NCI-H748 treated with DMSO at 0.1 percent for 48 hours (cell line): ENCODE data around the gene PHC1.
"Not testable (repeated sequence)": the region's sequence is repeated elsewhere in the genome, so short reads cannot be mapped to it uniquely, and the experiment has no call there.

Source experiments
- DNase-seq: peaks from one replicate; lab custom pipeline; 2025; lab: John Stamatoyannopoulos, UW

The PHC1 gene

GRCh38 chr12:8914033-8914715, at the start of gene PHC1:
PHC1 (plus strand) TSS chr12:8914509; CDS start chr12:8917678, 3,169 bp downstream.
- DNase-seq, result peak; percentile 38

- DNase-seq, result no peak
Measured at GRCh38 chr12:8866429-8866828, 47.9 kb upstream of the PHC1 start.

DNA sequence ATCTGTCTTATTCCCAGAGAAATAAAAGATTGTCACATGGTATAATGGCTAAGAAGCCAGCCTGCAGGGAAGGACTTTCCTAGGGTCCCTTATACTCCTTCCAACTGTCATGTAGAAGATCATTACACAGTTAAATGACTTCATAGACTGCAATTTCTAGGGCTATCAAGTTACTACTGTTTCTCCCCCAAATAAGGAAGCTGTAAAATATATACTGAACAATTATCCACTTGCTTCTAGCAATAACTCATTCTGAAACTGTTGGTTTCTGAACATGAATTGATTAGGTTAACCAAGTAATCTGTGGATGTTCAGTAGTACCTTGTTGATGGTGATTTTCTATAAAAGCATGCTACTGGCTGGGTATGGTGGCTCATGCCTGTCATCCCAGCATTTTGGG, 47.3 kb upstream of the PHC1 start:
- DNase-seq, result no peak

GRCh38 chr12:8867786-8868185, 46.5 kb upstream of the PHC1 start:
- no peak for DNase-seq

- no peak for DNase-seq
Measured at GRCh38 chr12:8870586-8870985, 43.7 kb upstream of the PHC1 start.

DNA sequence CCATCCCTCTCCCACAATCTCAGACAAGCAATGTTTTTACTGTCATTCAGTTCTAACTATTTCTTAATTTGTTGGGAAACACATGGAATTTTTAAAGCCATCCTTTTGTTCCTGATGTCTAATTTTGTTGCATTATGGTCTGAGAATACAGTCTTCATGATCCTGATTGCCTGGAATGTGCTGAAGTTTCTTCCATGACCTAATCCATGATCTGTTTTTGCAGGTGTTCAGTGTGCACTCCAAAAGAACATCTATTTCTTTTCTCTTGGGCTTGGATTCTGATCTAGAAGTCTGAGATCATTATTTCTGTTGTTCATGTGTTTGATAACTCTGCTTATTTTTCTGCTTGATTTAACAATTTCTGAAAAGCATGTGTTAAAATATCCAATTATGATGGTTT, 43.2 kb upstream of the PHC1 start:
- no peak for DNase-seq

GRCh38 chr12:8876887-8877286, 37.4 kb upstream of the PHC1 start:
- no peak for DNase-seq

DNA sequence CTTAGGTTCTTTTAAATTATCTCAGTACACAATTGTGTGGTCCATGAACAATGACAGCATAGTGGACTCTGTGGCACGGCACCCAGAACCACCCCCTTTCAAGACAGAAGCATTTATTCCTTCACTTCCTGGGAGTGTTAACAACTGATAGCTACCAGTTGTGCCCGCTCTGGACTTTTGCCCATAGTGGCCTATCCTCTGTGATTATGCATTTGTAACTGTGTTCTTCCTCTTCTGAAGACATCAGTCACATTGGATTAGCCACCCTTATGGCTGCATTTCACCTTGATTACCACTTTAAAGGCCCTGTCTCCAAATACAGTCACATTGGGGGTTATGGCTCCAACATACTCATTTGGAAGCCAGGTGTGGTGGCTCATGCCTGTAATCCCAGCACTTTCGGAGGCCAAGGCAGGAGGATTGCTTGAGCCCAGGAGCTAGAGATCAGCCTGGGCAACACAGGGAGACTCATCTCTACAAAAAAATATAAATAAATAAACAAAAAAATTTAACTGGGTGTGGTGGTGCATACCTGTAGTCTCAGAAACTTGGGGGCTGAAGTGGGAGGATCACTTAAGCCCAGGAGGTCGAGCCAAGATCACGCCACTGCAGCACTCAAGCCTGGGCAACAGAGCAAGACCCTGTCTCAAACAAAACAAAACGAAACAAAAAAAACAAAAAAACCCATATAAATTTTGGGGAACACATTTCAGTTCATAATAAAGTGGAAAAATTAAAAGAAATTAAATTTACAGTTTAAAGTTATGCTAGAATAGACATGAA, 27.6 kb upstream of the PHC1 start:
- DNase-seq, result no peak

- no peak for DNase-seq
Measured at GRCh38 chr12:8887285-8887715, 27.0 kb upstream of the PHC1 start.

- no peak for DNase-seq
Measured at GRCh38 chr12:8890313-8891085, 23.8 kb upstream of the PHC1 start.

DNA sequence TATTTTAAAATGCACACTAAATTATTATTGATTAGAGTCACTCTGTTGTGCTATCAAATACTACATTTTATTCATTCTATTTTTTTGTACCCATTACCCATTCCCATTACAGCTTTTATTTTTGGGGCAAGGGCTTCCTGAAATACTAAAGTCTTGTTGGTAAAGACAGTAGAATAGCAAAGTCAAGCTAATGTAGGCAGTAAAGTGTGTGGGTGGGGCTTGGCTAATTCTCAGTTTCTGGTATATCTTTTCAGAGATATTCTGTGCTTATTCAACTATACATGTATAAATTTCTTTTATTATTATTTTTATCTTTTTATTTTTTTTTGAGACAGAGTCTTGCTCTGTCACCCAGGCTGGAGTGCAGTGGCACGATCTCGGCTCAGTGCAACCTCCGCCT, 22.3 kb upstream of the PHC1 start:
- no peak for DNase-seq

DNA sequence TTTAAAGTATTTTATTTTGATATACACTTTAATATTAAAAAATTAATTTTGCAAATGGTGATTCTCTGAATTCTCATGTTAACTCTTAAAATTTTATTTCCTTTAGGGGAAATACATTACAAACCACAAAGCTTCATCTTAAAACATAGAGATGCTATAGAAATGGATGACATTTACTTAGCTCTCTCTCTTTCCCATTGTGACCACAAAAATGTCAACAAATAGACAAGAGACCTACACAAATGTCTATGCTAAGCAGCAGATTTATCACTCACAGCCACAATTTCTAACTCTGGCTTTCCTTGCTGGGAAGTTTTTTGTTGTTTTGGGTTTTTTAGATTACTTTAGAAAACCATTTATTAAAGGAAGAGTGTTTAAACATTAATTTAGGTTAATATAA, 19.9 kb upstream of the PHC1 start:
- DNase-seq, result no peak

DNA sequence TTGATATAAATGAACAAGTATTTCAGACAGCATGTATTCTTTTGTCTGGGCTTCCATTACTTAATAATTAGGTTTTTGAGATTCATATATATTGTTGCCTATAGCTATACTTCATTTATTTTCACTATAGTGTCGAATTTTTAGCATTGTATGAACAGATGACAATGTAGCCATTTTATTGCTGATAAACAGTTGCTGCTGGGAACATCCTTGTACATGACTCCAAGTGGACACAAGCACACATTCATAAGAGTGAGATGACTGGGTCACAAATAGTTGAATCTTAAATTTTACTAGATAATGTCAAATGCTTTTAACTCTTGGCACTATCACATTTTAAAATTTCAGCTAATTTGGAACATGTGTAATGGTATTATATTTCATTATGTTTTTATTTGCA, 19.3 kb upstream of the PHC1 start:
- DNase-seq, result no peak

DNA sequence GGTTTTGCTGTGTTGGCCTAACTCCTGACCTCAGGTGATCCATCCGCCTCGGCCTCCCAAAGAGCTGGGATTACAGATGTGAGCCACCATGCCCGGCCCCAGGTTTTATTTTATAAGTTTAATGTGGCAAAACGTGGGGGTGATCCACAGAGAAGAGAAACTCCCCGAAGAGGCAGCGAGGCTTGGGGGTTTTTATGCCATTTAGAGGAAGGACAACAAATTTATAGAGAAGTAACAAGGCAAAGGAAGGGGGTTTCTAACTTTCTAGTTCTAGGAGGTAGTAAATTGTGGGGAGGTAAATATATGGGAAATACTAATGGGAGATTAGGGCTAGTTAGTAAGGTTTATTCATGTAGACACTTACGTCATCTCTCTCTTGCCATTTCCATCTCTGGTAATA, 17.2 kb upstream of the PHC1 start:
- no peak for DNase-seq

GRCh38 chr12:8899830-8900229, 14.5 kb upstream of the PHC1 start:
- DNase-seq, result no peak

DNA sequence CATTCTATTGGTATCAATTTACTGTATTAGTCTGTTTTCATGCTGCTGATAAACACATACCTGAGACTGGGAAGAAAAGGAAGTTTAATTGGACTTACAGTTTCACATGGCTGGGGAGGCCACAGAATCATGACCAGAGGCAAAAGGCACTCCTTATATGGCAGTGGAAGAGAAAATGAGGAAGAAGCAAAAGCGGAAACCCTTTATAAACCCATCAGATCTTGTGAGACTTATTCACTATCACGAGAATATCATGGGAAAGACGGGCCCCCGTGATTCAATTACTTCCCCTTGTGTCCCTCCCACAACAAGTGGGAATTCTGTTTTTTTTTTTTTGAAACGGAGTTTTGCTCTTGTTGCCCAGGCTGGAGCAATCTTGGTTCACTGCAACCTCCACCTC, 11.6 kb upstream of the PHC1 start:
- DNase-seq, result not testable (repeated sequence)

DNA sequence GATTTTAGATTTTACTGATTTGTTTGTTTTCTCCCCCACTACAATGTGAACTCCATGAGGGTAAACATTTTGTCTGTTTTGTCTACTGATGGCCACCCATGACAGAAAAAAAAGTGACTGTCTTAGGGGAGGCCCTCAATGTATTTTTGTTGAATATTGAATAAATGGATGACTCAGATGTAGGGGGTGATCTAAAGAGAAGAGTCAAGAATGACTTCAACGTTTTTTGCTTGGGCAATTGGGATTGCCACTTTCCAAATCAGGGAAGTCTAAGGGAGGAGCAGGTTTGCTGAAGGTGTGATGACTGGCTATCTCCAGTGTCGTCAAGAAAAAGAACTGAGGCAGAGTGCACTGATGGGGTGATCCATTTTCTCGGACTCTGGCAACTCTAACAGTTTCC, 10.7 kb upstream of the PHC1 start:
- DNase-seq, result no peak

DNA sequence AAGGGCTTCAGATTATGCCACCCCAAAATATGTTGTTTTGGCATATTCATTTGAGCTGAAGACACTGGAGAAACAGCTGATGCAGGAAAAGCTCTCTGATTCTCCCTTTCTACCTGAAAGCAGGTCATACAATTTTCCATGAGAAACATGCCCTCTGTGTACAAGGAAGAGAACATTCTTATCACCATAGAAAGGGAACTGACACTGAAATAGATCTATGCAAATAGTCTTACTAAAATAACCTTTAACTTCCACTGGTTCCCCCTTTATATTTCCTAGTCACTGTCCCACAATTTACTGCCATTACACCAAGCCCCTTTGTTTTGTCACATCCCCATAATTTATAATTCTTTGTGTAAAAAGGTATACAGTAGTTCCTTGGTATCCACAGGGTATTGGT, 9.6 kb upstream of the PHC1 start:
- DNase-seq, result no peak

DNA sequence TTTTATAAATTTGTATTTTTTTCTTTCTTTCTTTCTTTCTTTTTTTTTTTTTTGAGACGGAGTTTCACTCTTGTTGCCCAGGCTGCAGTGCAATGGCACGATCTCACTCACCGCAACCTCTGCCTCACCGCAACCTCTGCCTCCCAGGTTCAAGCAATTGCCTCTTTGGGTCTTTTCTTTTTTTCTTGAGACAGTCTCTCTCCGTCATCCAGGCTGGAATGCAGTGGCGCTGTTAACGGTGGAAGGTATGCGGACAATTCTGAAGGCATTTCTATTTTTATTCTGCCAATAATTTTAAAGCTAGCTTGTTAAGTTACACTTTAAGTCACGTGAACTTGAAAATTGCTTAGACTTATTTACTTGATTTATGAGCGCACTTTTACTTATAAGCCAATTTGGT, 8.8 kb upstream of the PHC1 start:
- no peak for DNase-seq

DNA sequence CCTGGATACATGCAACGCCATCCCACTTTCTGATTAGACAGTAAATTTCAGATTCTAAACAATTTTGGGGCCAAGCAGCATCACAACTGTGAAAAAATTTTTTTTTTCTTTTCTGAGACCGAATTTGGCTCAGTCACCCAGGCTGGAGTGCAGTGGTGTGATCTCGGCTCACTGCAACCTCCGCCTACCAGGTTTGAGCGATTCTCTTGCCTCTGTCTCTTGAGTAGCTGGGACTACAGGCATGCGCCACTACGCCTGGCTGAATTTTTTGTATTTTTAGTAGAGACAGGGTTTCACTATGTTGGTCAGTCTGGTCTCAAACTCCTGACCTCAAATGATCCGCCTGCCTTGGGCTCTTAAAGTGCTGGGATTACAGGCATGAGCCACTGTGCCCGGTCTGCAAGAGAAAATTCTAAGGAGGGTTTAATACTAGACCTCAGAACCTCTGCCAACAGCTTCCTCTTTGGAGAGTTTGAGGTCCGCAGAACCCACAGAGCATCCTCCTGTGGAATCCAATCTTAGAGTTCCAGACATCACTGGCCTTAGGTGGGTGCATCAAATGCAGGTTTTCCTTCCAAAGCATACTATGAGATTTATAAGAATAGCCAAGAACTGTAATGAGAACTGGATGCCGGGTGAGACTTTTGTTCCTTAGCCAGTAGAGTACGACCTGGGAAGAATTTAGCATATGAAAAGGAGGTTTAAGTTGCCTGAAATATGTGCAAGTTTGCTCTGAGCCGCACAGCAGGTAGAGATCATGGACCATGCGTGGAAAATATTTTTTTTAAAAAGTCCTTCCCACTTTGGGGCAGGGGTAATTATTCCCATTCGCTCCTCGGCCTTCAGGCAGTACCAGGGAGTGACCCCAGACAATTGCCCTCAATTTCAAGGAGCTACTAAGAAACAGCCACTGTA, 7.8 kb upstream of the PHC1 start:
- no peak for DNase-seq

DNA sequence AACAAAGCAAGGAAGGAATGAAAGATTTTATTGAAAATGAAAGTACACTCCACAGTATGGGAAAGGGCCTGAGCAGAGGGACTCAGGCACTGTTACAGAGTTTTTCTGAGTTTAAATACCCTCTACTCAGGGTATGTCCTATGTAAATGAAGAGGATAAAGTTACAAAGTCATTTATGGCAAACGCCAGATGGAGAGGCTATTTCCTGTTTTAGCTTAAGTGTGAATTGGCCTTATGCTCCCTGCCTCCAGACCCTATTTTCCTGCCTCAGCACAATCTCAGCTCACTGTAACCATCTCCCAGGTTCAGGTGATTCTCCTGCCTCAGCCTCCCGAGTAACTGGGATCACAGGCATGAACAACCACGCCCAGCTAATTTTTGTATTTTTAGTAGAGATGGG, 6.8 kb upstream of the PHC1 start:
- no peak for DNase-seq

DNA sequence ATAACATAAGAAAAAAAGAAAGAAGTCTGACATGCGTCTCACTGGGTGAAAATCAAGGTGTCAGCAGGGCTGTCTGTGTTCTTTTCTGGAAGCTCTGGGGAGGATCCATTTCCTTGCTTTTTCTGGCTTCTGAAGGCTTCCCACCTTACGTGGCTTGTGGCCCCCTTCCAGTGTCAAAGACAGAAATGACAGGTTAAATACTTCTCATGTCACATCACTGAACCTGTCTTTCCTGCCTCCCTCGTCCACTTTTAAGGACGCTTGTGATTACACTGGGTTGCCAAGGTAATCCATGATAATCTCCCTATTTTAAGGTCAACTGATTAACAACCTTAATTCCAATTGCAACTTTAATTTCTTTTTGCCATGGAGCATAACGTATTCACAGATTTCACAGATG, 4.6 kb upstream of the PHC1 start:
- no peak for DNase-seq
